NCI-H1105 treated with DMSO at 0.1 percent for 48 hours (cell line): Measurements from ENCODE around the gene SMG6.
"Not testable (repeated sequence)": the region's sequence is repeated elsewhere in the genome, so short reads cannot be mapped to it uniquely, and the experiment has no call there.

ENCODE experiments used
- DNase-seq: peaks from one replicate; lab custom pipeline; 2025; lab: John Stamatoyannopoulos, UW

The SMG6 gene

DNA sequence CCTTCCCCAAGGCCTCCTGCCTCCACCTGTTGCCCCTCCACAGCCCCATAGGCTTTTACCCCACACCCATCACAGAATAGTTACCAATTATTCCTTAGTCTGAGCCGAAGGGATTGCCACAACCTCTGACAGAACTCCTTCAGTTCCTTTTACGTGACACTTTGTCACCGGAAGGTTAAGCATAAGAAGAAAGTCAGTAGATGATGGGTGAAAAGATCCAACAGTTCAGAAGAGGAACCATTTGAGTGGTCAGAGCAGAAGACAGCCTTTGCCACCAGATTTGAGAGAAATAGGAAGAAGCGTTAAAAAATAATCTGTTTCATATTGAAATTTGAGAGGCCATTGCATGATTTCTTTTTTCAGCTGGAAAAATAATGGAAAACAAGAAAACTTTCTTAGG is 1.3 kb upstream of the SMG6 start:
- DNase-seq = no peak

DNA sequence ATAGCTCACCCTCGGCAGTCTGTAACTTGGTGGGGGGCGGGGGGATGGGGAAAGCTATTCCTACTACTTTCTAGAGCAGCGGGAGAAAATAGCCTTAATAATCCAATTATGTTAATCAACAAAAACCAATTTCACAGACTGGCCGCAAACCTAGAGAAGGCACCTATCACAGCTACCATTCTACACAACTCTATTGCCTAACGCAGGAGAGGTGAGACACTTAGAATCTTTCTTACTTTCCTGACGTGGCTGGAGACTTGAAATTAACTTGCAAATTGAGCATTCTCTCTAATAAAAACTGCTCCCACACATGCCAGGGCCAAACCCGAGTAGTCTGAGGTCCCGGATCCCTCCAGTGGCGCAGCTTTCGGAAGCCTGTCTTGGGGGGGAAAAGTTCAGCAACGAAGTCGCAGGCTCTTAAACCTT is 794 bp downstream of the SMG6 start:
- DNase-seq = no peak

DNA sequence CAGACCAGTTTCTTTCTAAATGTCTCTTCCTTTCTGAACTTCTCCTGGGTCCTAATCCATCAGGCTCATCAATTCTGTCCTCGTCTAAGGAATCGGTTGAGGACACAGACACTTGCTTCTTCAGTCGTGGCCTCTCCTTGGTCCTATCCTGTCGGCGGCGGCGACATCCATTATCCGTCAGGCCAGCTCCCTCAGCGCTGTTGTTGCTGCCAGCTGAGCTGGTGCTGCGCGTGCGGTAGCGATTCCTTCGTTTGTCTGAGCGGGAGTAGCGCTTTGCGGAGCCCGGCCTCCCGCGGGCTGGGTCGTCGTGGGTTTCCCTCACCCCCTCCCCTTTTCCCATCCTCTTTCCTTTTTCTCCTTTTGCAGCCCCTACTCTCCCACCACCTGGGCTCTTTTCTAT is 3.8 kb downstream of the SMG6 start:
- DNase-seq = no peak

DNA sequence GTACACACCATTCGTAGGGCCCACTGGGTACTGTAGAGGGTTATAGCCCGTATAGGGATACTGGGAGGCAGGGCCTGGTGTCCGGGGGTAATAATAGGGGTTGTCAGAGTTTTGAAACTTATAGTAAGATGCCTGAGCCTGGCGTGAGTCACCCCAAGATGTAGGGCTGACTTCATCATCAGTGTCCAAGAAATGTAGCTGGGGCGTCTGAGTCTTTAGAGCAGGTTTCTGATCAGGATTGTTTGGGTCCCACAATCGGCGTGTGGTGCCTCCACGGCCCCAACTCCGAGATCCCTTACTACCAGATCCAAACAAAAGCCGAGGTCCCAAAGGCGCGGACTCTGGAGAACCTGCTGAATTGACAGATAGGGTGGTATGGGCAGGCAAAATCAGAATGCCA is 4.4 kb downstream of the SMG6 start:
- no peak for DNase-seq

DNA sequence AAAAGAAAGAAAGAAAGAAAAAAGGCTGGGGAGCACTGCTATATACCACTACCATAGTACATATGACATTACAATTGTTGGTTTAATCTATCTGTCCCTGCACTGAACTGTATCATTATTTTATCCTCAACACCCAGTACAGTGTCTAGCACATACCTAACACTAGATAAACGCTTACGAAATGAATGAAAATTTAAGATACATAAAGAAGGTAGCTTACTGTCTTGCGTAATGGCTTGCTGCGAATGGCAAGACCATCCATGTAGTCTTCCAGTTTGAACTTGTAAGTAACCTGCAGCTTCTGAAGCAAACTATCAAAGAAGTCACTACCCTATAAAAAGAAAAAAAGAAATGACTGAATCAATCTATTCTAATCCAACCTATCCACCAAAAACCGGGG is 6.6 kb downstream of the SMG6 start:
- DNase-seq = no peak

DNA sequence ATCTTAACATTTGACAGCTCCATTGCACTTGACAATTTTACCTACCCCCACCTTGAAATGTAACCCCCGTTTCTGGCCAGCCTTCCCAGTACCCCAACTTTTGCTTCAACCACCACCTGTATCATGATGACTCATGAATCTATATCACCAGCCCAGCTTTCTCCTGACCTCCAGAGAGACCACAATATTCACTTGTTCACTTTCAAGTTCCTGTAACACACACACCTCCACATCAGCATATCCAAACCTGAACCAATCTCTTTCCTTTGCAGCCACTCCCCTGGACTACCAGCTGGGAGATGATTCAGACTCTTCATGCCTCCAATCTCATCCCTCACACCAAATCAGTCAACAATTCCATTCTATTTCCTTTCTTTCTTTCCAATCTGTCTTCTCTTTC is 8.0 kb downstream of the SMG6 start:
- no peak for DNase-seq

DNA sequence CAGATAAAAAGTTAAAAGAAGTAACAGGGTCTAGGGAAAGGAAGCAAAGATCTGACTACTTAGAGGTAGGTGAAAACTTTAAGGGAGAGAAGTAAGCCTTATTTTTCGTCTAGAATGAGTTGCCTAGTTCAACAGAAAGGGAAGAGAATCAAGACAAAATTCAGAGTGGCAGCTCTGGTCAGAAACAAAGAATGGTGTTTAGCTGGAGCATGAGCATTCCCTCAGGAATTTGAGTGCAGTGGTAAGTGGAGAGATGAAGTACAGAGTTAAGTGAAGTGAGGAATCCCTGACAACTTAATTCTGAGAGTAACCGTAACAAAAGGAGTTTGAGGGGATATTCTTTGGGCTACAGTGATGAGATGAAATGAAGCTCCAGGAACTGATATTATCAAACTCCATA is 11.5 kb downstream of the SMG6 start:
- no peak for DNase-seq

DNA sequence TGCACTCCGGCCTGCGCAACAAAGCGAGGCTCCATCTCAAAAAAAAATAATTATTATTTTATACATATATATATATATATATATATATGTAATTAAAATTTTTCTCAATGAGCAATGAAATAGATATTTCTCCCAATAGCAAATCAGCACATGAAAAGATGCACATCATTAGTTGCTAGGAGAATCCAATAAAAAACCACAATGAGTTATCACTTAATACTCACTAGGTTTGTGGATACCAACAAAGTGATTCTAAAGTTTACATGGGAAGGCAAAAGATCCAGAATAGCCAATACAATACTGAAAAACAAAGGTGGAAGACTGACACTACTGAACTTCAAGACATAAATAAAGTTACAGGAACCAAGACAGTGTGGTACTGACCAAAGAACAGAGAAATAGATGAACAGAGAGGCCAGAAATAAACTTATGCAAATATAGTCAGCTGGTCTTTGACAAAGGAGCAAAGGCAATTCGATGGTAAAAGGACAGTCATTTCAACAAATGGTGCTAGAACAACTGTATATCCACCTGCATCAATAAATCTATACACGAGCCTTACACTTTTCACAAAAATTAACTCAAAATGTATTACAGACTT is 13.6 kb downstream of the SMG6 start:
- no peak for DNase-seq

DNA sequence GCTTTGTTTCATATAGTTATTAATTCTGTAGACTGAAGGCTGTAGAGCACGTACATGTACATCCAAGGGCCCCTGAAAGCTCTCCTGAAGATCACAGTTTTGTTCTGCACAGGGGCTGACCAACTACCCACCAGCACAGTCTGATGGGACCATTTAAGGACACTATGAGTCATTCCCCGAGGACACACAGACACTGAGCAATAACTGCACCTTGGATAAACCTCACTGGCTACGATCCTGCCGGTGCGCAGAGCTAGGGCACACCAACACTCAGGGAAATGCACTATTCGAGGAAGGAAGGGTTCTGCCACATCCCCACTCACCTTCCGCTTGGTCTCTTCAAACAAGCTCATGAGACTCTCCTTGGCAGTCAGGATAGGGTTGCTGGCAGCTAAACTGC is 20.3 kb downstream of the SMG6 start:
- DNase-seq = no peak

DNA sequence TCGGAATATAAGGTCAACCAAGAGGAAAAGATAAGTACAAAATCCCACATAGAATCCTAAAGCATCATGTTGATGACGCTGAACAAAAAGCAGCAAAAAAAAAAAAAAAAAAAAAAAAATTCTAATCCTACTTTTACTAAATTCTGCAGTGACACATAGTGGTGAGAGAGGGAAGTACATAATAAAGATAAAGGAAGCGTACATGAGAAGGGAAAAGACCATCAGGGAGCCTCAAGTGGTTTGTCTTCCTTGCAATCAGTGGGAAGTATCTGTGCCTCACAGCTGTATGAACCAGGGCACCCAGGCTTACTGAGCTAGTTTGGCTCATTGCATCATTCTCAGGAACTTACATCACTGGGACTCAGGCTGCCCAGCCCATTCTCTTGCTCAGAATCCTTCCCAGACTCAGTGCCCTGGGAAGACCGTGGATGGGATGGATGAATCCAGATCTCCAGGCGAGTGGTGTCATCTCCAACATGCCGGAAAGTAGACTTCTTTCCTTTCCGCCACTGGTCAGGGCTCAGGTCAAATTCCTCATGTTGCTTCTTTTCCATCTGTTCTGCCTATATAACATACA is 21.2 kb downstream of the SMG6 start:
- DNase-seq = peak; percentile 35

DNA sequence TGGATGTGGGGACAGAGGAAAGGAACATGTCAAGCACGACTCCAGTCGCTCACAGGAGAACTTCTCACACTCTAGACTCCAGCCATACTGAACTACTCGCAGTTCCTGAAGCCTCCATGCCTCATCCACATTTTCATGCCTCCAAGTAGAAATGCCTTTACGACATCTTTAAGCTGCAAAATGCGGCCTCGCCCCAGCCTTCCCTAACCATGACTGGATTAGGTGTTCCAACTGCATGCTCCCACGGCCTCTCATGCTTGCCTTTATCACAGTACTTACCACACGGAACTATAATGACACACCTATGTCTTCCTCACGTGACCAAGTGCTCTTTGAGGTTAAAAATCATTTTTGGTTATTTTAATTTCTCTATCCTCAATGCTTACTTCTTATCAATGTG is 23.9 kb downstream of the SMG6 start:
- DNase-seq = no peak

DNA sequence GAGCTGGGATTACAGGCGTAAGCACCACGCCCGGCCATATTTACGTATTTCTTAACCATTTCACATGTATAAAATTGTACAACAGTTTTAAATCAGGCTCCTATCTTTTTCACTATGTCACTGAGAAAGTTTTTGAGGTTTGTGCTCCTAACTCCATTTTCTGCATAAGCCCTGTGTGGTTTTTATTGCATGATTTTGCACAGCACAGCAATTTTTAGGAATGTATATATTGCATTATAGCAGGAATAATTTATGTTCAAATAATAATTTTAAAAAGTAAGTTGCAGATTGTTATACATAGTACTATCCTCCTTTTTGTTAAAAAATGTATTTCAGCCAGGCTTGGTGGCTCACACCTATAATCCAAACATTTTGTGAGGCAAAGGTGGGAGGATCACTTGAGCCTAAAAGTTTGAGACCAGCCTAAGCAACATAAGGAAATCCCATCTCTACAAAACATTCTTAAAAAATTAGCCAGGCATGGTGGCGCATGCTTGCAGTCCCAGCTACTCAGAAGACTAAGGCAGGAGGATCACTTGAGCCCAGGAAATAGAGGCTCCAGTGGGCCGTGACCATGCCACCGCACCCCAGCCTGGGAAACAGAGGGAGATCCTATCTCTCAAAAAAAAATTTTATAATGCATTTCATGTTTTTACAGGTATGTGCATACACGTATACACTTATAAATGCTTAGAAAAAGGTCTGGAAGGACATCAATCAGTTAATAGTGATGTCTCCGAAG is 26.0 kb downstream of the SMG6 start:
- DNase-seq = no peak

DNA sequence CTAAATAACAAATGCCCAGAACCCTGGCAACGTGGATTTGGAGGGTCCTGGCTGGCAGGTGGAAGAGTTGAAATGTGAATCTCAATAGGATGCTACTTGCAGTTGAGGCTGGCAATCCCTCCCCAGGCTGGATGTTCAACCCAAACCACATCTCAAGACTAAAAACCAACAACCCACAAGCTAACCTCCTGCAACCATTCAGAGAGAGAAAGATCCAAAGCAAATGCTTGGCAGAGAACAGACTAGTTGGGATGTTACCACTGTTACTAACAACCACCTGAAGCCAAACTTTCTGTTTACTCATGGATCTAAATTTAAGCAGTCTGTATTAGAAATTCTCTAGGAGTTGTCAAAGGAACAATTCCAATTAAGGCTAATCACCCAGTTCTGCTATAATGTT is 27.9 kb downstream of the SMG6 start:
- no peak for DNase-seq

DNA sequence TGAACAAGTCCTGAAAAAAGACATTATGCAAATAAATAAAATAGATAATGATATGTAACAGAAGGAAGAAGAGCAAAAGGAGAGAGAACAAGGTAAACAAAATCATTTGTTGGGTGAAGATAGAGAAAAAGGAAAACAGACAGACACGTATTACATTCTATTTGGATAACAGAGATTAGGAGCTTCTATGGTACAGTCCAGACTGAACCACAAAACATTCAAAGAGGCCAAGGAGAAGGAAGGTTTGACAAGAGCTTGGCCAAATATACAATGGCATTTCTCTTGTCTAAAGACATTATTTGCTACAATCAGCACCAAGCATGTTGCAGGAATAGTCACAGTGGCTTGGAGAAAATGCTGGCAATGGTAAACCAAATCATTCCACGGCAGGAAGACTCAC is 29.2 kb downstream of the SMG6 start:
- no peak for DNase-seq

DNA sequence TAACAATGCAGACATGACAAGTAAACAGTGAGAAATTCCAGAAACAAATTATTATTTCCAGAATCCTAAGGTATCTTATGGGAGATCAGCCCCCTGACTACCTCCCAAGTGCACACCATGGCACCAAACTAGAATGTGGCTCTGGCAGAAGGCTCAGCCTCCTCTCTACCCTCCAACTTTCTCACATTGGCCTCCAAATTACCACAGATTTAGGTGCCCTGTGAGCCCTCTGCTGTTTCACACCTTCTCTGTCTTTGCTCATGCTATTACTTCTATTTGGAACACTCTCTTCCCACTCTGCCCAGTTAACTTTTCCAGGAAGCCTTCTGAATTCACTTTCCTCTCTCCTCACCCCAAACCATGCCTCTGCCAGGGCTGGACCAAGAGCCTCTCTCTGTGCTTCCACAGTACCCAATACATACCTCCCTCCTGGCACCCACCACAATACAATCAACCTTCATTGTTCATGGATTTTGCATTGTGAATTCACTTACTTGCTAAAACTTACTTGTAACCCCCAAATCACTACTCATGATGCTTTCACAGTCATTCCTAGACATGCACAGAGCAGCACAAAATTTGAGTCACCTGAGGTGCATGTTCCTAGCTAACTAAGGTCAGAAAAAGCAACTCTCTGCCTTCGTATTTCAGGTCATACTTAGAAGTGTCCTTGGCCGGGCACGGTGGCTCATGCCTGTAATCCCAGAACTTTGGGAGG is 31.4 kb downstream of the SMG6 start:
- no peak for DNase-seq

DNA sequence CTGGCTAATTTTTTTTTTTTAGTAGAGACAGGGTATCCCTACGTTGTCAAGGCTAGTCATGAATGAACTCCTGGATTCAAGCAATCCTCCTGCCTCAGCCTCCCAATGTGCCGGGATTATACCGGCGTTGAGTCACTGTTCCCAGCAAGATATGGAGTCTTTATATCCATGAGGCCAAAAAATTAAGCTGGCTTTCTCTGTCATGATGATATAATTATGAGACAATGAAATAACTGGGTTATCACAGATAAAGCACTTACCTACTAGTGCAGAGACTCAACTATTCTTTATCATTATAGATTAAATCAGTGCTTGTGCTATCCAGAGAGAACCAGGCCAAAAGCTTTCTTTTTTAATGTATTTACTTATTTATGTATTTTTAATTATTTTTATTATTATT is 36.2 kb downstream of the SMG6 start:
- DNase-seq = no peak

DNA sequence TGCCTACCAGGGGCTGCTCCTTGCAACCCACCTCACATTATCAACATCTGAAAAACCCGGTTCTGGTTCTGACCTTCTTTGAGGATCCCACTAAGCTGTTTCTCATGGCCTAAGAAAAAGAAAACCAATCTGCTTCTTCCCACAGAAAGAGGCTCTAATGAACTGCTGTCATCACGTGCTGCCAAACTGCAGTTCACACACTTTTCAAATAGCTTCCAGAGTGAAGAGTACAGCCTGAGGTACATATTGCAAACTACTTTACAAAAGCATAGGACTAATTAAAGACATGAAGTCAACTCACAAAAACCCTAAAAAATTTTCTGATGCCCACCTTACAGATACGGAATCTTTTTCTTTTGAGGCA is 36.7 kb downstream of the SMG6 start:
- no peak for DNase-seq

DNA sequence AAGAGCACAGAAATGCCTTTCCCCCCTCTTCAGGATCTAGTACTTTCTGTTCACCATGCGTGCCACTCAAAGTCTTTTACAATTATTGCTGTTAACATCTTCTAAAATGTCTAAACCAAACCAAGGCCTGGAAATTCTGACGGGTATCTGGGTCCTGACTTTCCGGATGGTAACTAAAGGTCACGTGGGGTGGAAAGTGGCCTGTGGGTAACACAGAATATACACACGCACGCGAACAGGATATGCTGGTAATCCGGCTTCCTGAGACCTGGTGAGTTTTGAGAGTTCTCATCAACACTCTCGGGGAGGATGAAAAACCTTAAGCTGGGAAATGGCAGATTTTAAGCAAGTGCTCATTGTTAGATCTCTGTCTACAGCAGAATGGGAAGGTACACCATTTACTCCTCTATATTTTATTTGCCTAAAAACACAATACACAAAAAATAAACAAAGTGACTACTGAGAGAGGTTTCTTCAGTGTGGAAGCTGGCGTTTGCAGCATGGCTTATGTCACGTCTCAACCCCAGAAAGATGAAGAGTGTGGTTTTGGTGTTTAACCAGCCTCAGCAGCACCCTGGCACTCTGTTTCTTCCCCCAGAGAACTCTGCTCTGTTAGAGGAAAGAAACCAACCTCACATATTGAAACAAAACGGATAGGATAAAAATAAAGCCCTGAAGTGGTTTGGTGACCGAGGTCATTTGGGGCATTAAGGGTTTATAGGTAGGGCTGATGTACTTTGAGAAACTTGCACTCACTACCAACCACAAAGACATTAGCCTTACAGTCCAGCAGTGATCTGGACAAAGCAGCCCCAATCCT is 37.3 kb downstream of the SMG6 start:
- no peak for DNase-seq

DNA sequence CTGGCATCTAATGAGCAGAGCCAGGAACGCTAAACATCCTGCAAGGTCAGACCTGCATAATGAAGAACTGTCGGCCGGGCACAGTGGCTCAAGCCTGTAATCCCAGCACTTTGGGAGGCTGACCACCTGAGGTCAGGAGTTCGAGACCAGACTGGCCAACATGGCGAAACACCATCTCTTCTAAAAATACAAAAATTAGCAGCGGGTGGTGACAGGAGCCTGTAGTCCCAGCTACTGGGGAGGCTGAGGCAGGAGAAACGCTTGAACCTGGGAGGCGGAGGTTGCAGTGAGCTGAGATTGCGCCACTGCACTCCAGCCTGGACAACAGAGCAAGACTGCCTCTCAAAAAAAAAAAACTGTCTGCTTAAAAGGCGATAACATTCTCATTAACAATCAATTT is 38.4 kb downstream of the SMG6 start:
- DNase-seq = not testable (repeated sequence)

DNA sequence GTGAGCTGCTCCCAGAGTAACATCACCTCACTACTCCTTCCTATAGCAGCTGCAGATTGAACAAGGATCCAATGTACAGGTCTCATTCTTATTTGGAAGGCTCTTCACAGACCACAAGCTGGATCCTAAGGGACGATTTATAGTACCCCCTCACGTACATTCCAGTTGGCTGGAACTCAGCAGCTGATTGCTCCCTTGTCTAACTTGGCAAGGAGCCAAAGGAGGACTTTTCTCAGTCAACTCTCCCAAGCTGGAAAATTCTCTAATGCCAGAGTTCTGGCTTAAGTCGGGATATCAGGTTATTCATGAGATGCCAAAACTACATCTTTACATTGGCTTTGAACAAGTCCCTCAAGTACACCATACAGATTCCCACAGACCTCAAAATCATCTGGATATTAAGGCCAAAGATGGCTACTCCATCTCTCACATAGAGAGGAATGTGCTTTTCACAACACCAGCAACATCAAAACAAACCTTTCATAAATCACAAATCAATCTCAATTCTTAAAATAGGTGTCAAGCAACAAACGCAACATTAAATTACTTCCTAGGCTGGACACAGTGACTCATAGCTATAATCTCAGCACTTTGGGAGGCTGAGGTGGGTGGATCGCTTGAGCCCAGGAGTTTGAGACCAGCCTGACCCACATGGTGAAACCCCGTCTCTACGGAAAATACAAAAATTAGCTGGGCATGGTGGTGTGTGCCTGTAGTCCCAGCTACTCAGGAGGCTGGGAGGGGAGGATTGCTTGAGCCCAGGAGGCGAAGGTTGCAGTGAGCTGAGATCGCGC is 39.3 kb downstream of the SMG6 start:
- DNase-seq = peak; percentile 5
